Lower lobe of right lung (tissue), 2 donors: ENCODE data around the gene SYNE2. TPM values are rescaled to one million over a fixed set of nuclear protein-coding genes. Genes with fewer than 3 reads are reported as not detected.

ENCODE experiments used
- ATAC-seq, 2 donors: fragments of 200-7000 bp; cut with Tn5 transposase; one replicate each; pipeline ENCODE4 v1.9.1; 2020 to 2022; ENCODE audit warnings: mild to moderate bottlenecking in 2 of 2, moderate library complexity in 2 of 2
- DNase-seq: peaks from one replicate; pipeline ENCODE4 v3.0.0-alpha.2; 2020
- H3K27ac ChIP-seq: fragments of 200-600 bp; one replicate; pipeline ENCODE4 v1.8.0; 2022
- H3K27me3 ChIP-seq: fragments of 200-600 bp; one replicate; pipeline ENCODE4 v1.8.0; 2022; ENCODE audit warnings: low read depth
- H3K36me3 ChIP-seq: fragments of 200-600 bp; one replicate; pipeline ENCODE4 v1.8.0; 2022; ENCODE audit warnings: mild to moderate bottlenecking
- H3K4me1 ChIP-seq: fragments of 200-600 bp; one replicate; pipeline ENCODE4 v1.8.0; 2022
- H3K4me3 ChIP-seq: fragments of 200-600 bp; one replicate; pipeline ENCODE4 v1.8.0; 2022; ENCODE audit warnings: mild to moderate bottlenecking
- H3K9me3 ChIP-seq: fragments of 200-600 bp; one replicate; pipeline ENCODE4 v1.8.0; 2022
- CTCF ChIP-seq: fragments of 200-600 bp; IDR thresholded peaks from one replicate; pipeline ENCODE4 v1.8.0; 2022; ENCODE audit warnings: antibody characterized with exemption, mild to moderate bottlenecking
- intact Hi-C: fragments of 100-400 bp; cut with DNase I; formaldehyde crosslinking; loops from one replicate; pipeline ENCODE4 v1.11.0; 2022
- total RNA-seq: library from RNA; stranded (reverse); fragmentation: NEBNext Ultra II Directional; extraction: Animal tissue kit (Norgen Biotek cat#: 25700); gene quantifications from one replicate; pipeline ENCODE4 v1.2.1, GENCODE V29; 2021
- donor health status: DM: no; HTN: yes; CAD: no; lungs with severe emphysema.

SYNE2 gene
- total RNA-seq, 1 donor from 2014 or later, result 129 TPM

- ATAC-seq (no peak), DNase-seq (no peak)
- no peak overlapping the region for H3K27ac ChIP-seq
- no peak overlapping the region for H3K4me3 ChIP-seq
- H3K27me3 ChIP-seq, result no peaks in the 10 kb centered on the region
- TF ChIP-seq CTCF, result no peak
- no peaks in the 10 kb centered on the region for H3K4me1 ChIP-seq
- H3K36me3 ChIP-seq, result no peaks in the 10 kb centered on the region
- intact Hi-C loops, result no loop called here
- no peaks in the 10 kb centered on the region for H3K9me3 ChIP-seq
Observed at GRCh38 chr14:64249363-64249762, 396.6 kb downstream of the SYNE2 start.

- Histone ChIP-seq H3K27ac (no peak overlapping the region), H3K4me1 (no peaks in the 10 kb centered on the region), H3K9me3 (no peaks in the 10 kb centered on the region), H3K27me3 (no peaks in the 10 kb centered on the region), H3K4me3 (no peak overlapping the region), H3K36me3 (no peaks in the 10 kb centered on the region)
- TF ChIP-seq CTCF, result no peak
- ATAC-seq (no peak), DNase-seq (no peak)
- intact Hi-C loops, result no loop called here
Observed at GRCh38 chr14:64253672-64254071, 400.9 kb downstream of the SYNE2 start.

- Histone ChIP-seq H3K27me3 (no peaks in the 10 kb centered on the region), H3K4me1 (no peaks in the 10 kb centered on the region), H3K27ac (no peak overlapping the region), H3K9me3 (no peaks in the 10 kb centered on the region), H3K36me3 (no peaks in the 10 kb centered on the region), H3K4me3 (no peak overlapping the region)
- no peak for TF ChIP-seq CTCF
- ATAC-seq, result no peak
- intact Hi-C loops, result no loop called here
- DNase-seq, result no peak
Observed at GRCh38 chr14:64255756-64256155, 403.0 kb downstream of the SYNE2 start.

- intact Hi-C loops, result no loop called here
- H3K36me3 ChIP-seq, result no peaks in the 10 kb centered on the region
- no peak overlapping the region for H3K4me3 ChIP-seq
- TF ChIP-seq CTCF, result no peak
- no peak overlapping the region for H3K27ac ChIP-seq
- H3K4me1 ChIP-seq, result no peaks in the 10 kb centered on the region
- DNase-seq, result no peak
- H3K27me3 ChIP-seq, result no peaks in the 10 kb centered on the region
- no peaks in the 10 kb centered on the region for H3K9me3 ChIP-seq
- ATAC-seq, result no peak
Observed at GRCh38 chr14:64260418-64260817, 407.6 kb downstream of the SYNE2 start.

GRCh38 chr14:64265222-64265621 lies 412.4 kb downstream of the SYNE2 start:
- H3K27me3 ChIP-seq, result no peaks in the 10 kb centered on the region
- H3K27ac ChIP-seq, result no peak overlapping the region
- intact Hi-C loops, result no loop called here
- TF ChIP-seq CTCF, result no peak
- no peak overlapping the region for H3K4me3 ChIP-seq
- no peaks in the 10 kb centered on the region for H3K36me3 ChIP-seq
- ATAC-seq (no peak), DNase-seq (no peak)
- H3K4me1 ChIP-seq, result no peaks in the 10 kb centered on the region
- no peaks in the 10 kb centered on the region for H3K9me3 ChIP-seq

GRCh38 chr14:64266239-64266638 lies 413.4 kb downstream of the SYNE2 start:
- no peaks in the 10 kb centered on the region for H3K4me1 ChIP-seq
- H3K9me3 ChIP-seq, result no peaks in the 10 kb centered on the region
- H3K27me3 ChIP-seq, result no peaks in the 10 kb centered on the region
- ATAC-seq, result no peak
- no peak overlapping the region for H3K4me3 ChIP-seq
- TF ChIP-seq CTCF, result no peak
- DNase-seq, result no peak
- intact Hi-C loops, result no loop called here
- H3K36me3 ChIP-seq, result no peaks in the 10 kb centered on the region
- H3K27ac ChIP-seq, result no peak overlapping the region
